ENCODE data around the gene SLC2A3. TPM values are rescaled to one million over a fixed set of nuclear protein-coding genes. Genes with fewer than 3 reads are reported as not detected.
"Not testable (repeated sequence)": the region's sequence is repeated elsewhere in the genome, so short reads cannot be mapped to it uniquely, and the experiment has no call there.

SLC2A3 gene
- total RNA-seq, 1 donor from 2014 or later: 71.7 TPM

GRCh38 chr12:7917392-7918267 lies 18.4 kb downstream of the SLC2A3 start:
- no peak for DNase-seq (ENCODE audit: extremely low spot score in 2 of 2)
- Histone ChIP-seq H3K4me1 (no peaks in the 10 kb centered on the region), H3K36me3 (peaks cover 0 to 20% of the 10 kb centered on the region in 2 donors), H3K27ac (no peak overlapping the region), H3K27me3 (no peaks in the 10 kb centered on the region), H3K4me3 (no peak overlapping the region), H3K9me3 (no peaks in the 10 kb centered on the region)
- TF ChIP-seq CTCF (IDR thresholded peaks at IDR 0.05): no peak
- TF ChIP-seq POLR2A (IDR thresholded peaks at IDR 0.05): no peak
- intact Hi-C loops (cut with DNase I): no loop called here

DNA sequence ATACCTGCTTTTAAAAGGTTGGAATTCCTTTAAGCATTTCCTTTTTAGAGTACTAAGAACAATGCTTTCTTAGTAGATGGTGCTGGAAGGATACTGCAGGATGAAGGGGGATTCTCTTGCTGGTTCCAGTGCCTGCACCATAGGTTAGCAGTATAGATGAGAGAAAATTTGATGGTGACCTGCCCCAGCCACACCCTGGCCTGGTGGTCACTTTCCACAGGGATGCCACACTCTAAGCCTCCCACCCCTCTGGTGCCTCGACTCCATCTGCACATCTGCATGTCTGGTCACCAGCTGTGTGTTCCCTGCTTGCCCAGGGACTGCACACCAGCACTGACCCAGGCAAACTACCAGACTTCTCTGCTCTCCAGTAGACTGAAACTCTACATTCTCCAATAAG lies 19.1 kb downstream of the SLC2A3 start:
- no peak overlapping the region for H3K27ac ChIP-seq
- intact Hi-C loops (cut with DNase I): no loop called here
- H3K4me3 ChIP-seq: no peak overlapping the region
- H3K4me1 ChIP-seq: no peaks in the 10 kb centered on the region
- no peak for DNase-seq (ENCODE audit: extremely low spot score in 2 of 2)
- H3K9me3 ChIP-seq: no peaks in the 10 kb centered on the region
- no peak for TF ChIP-seq POLR2A (IDR thresholded peaks at IDR 0.05)
- H3K36me3 ChIP-seq: peaks cover 0 to 13% of the 10 kb centered on the region in 2 donors
- H3K27me3 ChIP-seq: no peaks in the 10 kb centered on the region

GRCh38 chr12:7915661-7916403 lies 20.2 kb downstream of the SLC2A3 start:
- TF ChIP-seq POLR2A (IDR thresholded peaks at IDR 0.05) (no peak), CTCF (IDR thresholded peaks at IDR 0.05) (no peak), POLR2AphosphoS5 (IDR thresholded peaks at IDR 0.05; ENCODE audit: insufficient read depth in 1 of 2, low read depth in 1 of 2) (no peak)
- intact Hi-C loops (cut with DNase I): no loop called here
- H3K27ac ChIP-seq: no peak overlapping the region
- peaks cover 0 to 2% of the 10 kb centered on the region in 2 donors for H3K36me3 ChIP-seq
- H3K9me3 ChIP-seq: no peaks in the 10 kb centered on the region
- H3K27me3 ChIP-seq: no peaks in the 10 kb centered on the region
- no peak for DNase-seq (ENCODE audit: extremely low spot score in 2 of 2)
- no peaks in the 10 kb centered on the region for H3K4me1 ChIP-seq
- H3K4me3 ChIP-seq: peak overlapping the region; percentile 16 to 26

- H3K27ac ChIP-seq; intact Hi-C loops (cut with DNase I); H3K9me3 ChIP-seq; H3K4me1 ChIP-seq; DNase-seq (ENCODE audit: extremely low spot score in 2 of 2); H3K36me3 ChIP-seq; H3K27me3 ChIP-seq; H3K4me3 ChIP-seq: not testable (repeated sequence)
Measured at GRCh38 chr12:7910106-7910505, 25.9 kb downstream of the SLC2A3 start.

GRCh38 chr12:7907009-7907408 lies 29.0 kb downstream of the SLC2A3 start:
- intact Hi-C loops (cut with DNase I): no loop called here
- Histone ChIP-seq H3K27me3 (no peaks in the 10 kb centered on the region), H3K27ac (no peak overlapping the region), H3K36me3 (no peaks in the 10 kb centered on the region), H3K4me1 (no peaks in the 10 kb centered on the region), H3K4me3 (no peak overlapping the region), H3K9me3 (no peaks in the 10 kb centered on the region)
- TF ChIP-seq POLR2AphosphoS5 (IDR thresholded peaks at IDR 0.05; ENCODE audit: insufficient read depth in 1 of 2, low read depth in 1 of 2) (no peak), POLR2A (IDR thresholded peaks at IDR 0.05) (no peak), CTCF (IDR thresholded peaks at IDR 0.05) (no peak)
- no peak for DNase-seq (ENCODE audit: extremely low spot score in 2 of 2)

GRCh38 chr12:7906303-7906702 lies 29.7 kb downstream of the SLC2A3 start:
- H3K4me1 ChIP-seq; H3K27ac ChIP-seq; H3K4me3 ChIP-seq; H3K27me3 ChIP-seq; H3K36me3 ChIP-seq; DNase-seq (ENCODE audit: extremely low spot score in 2 of 2); intact Hi-C loops (cut with DNase I); H3K9me3 ChIP-seq: not testable (repeated sequence)

DNA sequence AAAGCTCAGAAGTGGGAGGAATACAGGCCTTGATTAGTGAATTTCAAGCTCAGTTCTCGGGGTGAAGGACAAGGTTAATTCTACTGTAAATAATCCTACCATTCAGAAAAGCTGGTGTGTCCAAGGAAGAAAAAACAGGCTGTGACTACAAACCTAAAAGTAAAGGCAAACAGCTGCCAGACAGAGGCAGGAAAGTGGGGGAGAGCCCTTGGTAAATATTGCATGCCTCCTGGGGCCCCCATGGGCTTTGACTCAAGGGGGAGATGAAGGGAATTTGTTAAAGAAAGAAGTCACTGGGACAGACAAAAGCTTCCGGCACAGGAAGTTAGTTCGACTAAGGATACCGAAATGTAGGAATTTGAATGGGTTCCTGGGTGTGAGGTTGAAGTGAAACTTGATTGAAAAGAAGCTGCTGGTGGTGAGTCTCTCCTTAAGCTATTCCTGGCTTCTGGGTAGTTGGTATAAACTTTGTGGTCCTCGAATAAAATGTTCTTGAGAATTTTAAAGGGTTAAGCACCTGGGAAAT lies 30.3 kb downstream of the SLC2A3 start:
- H3K27ac ChIP-seq; H3K36me3 ChIP-seq; H3K4me1 ChIP-seq; H3K27me3 ChIP-seq; H3K9me3 ChIP-seq; DNase-seq (ENCODE audit: extremely low spot score in 2 of 2); intact Hi-C loops (cut with DNase I); H3K4me3 ChIP-seq: not testable (repeated sequence)

Data from vagina (tissue), 2 donors.